Measurements from ENCODE around the gene HIPK3. TPM values are rescaled to one million over a fixed set of nuclear protein-coding genes. Genes with fewer than 3 reads are reported as not detected.

Gene HIPK3
- total RNA-seq, 1 donor from 2014 or later, result 50.7 TPM

- ChIA-PET POLR2A (no interaction called here), CTCF (no interaction called here)
- ATAC-seq (ENCODE audit: low read depth) (no peak), DNase-seq (no peak)
- TF ChIP-seq CTCF (IDR thresholded peaks at IDR 0.05), result no peak
- Mint-ChIP-seq H3K27ac (no peak overlapping the region), H3K36me3 (ENCODE audit: low read depth) (peaks cover 13% of the 10 kb centered on the region), H3K4me1 (peaks cover 29% of the 10 kb centered on the region), H3K9me3 (no peaks in the 10 kb centered on the region), H3K27me3 (no peaks in the 10 kb centered on the region), H3K4me3 (no peak overlapping the region)
- intact Hi-C loops (cut with micrococcal nuclease), result no loop called here
Measured at GRCh38 chr11:33310720-33311500, 53.7 kb downstream of the HIPK3 start.

- POLR2A ChIA-PET, result interaction anchor here (0.8 kb wide), 1 partner anchor 603 kb away, joined by 5 read pairs; no protein-coding TSS in a partner anchor
- DNase-seq (no peak), ATAC-seq (ENCODE audit: low read depth) (no peak)
- H3K4me1 Mint-ChIP-seq, result peaks cover 28% of the 10 kb centered on the region
- CTCF ChIA-PET, result no interaction called here
- H3K27ac Mint-ChIP-seq, result no peak overlapping the region
- H3K4me3 Mint-ChIP-seq, result no peak overlapping the region
- H3K27me3 Mint-ChIP-seq, result no peaks in the 10 kb centered on the region
- peaks cover 13% of the 10 kb centered on the region for H3K36me3 Mint-ChIP-seq (ENCODE audit: low read depth)
- H3K9me3 Mint-ChIP-seq, result no peaks in the 10 kb centered on the region
- intact Hi-C loops (cut with micrococcal nuclease), result no loop called here
- TF ChIP-seq CTCF (IDR thresholded peaks at IDR 0.05), result no peak
Measured at GRCh38 chr11:33311680-33312079, 54.5 kb downstream of the HIPK3 start.

- peaks cover 13% of the 10 kb centered on the region for H3K36me3 Mint-ChIP-seq (ENCODE audit: low read depth)
- DNase-seq (no peak), ATAC-seq (ENCODE audit: low read depth) (no peak)
- intact Hi-C loops (cut with micrococcal nuclease), result no loop called here
- peaks cover 19% of the 10 kb centered on the region for H3K4me1 Mint-ChIP-seq
- no peak overlapping the region for H3K27ac Mint-ChIP-seq
- TF ChIP-seq CTCF (IDR thresholded peaks at IDR 0.05), result no peak
- ChIA-PET POLR2A (no interaction called here), CTCF (interaction anchor here (1.0 kb wide), 1 partner anchor 150 kb away, joined by 3 read pairs; no protein-coding TSS in a partner anchor)
- H3K9me3 Mint-ChIP-seq, result no peaks in the 10 kb centered on the region
- no peaks in the 10 kb centered on the region for H3K27me3 Mint-ChIP-seq
- H3K4me3 Mint-ChIP-seq, result no peak overlapping the region
Measured at GRCh38 chr11:33315822-33316221, 58.6 kb downstream of the HIPK3 start.

GRCh38 chr11:33317662-33318061, 60.5 kb downstream of the HIPK3 start:
- CTCF ChIA-PET, result no interaction called here
- Mint-ChIP-seq H3K27me3 (no peaks in the 10 kb centered on the region), H3K4me3 (no peak overlapping the region), H3K9me3 (no peaks in the 10 kb centered on the region), H3K4me1 (peaks cover 9% of the 10 kb centered on the region), H3K27ac (no peak overlapping the region), H3K36me3 (ENCODE audit: low read depth) (peaks cover 11% of the 10 kb centered on the region)
- no peak for DNase-seq
- intact Hi-C loops (cut with micrococcal nuclease), result no loop called here
- no peak for ATAC-seq (ENCODE audit: low read depth)
- no peak for TF ChIP-seq CTCF (IDR thresholded peaks at IDR 0.05)
- POLR2A ChIA-PET, result no interaction called here

GRCh38 chr11:33320016-33320813, 63.0 kb downstream of the HIPK3 start:
- no peaks in the 10 kb centered on the region for H3K27me3 Mint-ChIP-seq
- H3K9me3 Mint-ChIP-seq, result no peaks in the 10 kb centered on the region
- H3K27ac Mint-ChIP-seq, result no peak overlapping the region
- H3K36me3 Mint-ChIP-seq (ENCODE audit: low read depth), result peaks cover 4% of the 10 kb centered on the region
- intact Hi-C loops (cut with micrococcal nuclease), result loop anchor here (2.0 kb wide), 1 partner anchor 13 kb away; no protein-coding TSS in a partner anchor
- TF ChIP-seq CTCF (IDR thresholded peaks at IDR 0.05), result no peak
- ChIA-PET CTCF (interaction anchor here (0.7 to 1.7 kb wide), 3 partner anchors 155 to 422 kb away, joined by 3 to 4 read pairs (median 3); partner anchors contain the start of gene CSTF3), POLR2A (no interaction called here)
- ATAC-seq (ENCODE audit: low read depth) (no peak), DNase-seq (no peak)
- peaks cover 21% of the 10 kb centered on the region for H3K4me1 Mint-ChIP-seq
- H3K4me3 Mint-ChIP-seq, result no peak overlapping the region
